ENCODE results near the gene SCAMP1.

The SCAMP1 gene

DNA sequence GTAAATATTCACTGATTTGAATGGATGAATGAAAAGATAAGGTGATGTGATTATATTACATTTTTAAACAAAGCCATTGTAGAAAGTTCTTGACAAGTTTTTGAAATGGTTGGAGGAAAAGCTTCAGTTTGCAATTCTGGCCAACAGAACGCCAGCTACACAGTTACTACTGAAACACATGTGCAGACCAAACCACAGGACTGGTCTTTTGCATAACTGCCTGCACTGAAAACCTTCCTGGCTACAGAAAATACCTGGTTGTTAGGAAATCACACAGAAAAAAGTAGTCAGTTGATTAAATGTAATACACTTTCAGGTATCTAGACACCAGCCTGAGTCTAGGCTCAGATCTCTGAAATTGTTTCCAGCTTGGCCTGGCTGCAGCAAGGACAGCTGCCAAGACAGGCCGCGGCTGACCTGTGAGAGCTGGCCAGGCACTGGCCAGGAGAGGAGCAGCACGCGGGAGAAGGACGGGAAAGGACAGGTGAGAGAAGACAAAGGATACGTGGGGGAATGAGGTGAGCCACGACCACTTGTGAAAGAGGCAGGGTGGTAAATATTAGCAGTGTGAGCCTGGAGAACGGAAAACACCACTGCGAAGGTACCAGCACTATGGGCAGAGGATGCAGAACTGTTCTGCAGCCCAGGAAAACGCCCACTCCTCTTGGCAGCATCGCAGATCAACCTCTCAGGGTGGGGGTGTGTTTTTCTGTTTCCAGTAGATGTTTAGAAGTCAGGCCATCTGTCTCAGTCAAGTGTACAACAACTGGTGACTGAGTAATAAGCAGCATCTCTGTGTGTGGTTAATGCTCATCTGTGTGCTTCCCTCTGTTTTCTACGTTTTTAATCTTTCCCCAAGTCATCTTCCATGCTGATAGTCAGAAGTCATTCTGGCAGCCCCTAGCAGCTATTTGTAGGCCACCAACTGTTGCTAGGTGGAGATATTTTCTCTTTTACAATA, 137.4 kb downstream of the SCAMP1 start:
- no peak for DNase-seq

DNA sequence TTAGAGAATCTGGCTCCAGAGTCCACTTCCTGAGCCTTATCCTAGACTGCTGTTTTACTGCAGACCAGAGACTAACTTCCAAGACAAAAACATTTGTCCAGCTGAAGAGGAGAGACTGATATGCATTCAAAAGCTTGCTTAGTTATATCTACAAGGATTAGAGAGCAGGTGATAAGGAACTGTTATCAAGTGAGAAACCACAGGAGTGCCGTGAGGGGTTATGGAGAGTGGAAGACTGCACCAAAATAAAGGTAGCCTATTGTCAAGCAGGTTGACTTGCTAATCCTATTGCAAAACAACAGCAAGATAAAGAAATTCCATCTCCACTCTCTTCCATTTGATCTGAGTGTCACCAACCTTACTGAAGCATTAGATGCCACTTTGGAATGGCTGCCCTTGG, 139.1 kb downstream of the SCAMP1 start:
- no peak for DNase-seq

DNA sequence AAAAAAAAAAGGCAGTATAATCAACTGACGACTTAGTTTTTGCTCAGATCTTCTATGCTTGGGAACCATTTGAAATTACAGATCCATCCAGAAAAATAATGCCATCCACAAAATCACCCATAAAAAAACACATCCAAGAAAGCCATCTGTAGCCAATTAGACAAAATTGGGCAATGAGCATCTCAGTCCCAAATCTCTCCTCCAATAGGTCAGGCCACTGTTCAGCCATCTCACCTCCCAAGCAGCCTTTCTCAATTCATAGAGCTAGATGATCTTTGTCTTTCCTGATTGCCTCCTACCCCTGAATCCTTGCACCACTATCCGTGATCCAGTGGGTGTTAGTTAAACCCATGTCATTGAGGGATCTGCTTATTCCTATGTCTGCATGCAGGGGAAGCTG, 139.6 kb downstream of the SCAMP1 start:
- DNase-seq, result no peak

DNA sequence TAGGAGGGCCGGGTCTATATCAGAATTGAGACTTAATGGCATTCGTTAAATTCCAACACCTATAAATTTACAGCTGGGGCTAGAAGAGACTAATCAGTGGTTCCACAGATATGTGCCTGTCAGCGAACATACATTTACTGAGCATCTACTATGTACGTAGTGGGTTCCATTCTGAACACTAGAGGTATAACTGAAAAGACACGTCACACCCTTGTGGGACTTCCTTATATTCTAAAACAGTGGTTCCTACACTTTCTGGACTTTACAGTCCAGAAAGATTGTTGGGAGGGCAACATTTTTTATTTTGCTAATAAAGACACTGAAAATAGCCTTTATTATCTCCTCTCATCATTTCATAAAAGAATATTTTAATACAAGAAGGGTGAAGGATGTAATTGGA, 140.5 kb downstream of the SCAMP1 start:
- DNase-seq, result no peak

GRCh38 chr5:78501411-78502352, 141.3 kb downstream of the SCAMP1 start:
- DNase-seq, result peak; percentile 4

DNA sequence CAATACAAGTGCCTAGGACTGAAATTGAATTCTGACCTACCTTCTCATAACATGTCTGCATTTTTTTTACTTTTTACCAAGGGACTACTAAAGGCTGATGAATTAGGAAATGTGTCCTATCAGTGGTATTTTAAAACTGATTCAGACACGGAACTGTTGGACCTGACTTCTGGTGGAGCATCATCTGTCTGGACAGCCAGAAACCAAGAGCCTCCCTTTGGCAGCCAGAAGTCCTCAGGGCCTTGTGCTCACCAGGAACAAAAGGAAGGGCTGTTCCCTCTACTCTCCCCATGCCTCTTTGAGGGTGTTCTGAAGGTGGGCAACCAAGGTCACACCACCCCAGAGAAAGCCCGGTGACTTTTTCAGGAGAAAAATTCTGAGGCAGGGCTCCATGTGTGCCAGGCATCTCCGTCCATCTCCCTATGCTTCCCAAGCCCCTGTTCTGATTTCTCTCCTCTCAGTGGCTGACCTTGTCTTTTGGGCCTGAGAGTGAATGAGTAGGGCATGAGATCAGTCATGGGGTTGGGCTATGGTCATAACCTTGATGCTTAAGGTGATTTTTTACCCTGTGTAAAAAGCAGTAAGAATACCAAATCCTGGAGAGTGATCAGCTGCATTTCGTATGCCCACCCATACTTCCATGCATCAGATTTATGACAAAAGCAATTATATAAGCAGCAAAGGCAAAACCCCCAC, 143.7 kb downstream of the SCAMP1 start:
- no peak for DNase-seq

DNA sequence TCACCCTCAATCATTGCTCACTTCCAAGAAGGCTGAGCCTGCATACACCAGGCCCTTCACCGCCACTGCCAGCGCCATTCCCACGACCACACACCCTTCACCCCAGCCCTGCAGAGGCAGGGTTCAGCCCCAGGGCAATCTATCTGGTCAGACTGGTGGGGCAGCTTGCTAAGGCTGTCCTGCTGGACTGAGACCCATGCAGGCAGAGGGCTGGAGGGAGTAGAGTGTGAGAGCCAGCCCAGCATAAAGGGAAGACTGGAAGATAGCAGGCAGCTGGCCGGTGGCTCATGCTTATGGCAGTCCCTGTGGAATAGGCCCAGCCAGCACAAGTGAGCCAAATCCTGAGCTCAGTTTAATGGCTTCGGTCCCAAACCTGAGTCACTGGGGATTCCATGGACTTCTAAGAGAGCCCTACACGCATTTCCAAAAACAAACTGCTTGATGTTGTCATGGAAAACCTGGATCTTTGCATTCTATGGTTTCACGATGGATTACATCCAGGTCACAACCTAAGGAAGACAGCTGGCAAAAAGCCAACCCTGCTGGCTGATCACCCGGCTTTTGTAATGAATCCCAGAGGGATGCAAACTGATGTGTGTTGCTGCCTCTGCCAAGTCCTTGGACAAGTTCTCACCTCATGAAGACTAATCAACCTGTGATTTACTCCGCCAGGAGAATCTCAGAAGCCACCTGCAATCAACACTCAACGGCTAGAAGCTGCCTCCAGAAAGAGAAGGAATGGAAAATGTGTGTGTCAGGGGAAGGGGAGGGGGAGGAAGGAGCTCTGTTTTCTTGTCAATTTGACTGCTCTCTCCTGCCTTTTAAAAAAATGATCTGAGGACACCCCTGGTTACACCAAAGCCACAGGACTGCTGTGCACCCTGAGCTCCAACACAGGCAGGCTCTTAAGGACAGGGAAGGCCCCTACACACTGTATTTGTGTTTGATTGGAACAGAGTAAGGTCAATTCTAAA, 144.6 kb downstream of the SCAMP1 start:
- peak; percentile 11 for DNase-seq

DNA sequence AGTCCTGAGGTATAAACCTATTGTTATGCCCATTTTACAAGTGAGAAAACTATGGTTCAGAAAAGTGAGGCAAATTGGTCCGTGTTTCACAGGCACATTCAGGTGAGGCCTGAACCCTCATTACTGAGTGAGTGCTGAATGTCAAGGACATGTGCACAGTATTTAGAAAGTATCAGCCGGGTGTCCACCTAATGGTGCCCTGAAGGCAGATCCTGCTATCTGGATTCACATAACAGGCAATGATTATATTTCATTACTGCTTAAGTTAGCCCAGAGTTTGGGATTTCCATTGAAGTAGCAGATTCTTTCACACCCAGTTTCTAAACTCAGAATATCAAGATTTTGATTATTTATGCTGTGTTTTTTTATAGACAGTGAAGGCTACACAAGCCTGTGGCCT, 145.4 kb downstream of the SCAMP1 start:
- no peak for DNase-seq

- no peak for DNase-seq
These were observed 146.0 kb downstream of the SCAMP1 start for GRCh38 chr5:78506261-78507024.

DNA sequence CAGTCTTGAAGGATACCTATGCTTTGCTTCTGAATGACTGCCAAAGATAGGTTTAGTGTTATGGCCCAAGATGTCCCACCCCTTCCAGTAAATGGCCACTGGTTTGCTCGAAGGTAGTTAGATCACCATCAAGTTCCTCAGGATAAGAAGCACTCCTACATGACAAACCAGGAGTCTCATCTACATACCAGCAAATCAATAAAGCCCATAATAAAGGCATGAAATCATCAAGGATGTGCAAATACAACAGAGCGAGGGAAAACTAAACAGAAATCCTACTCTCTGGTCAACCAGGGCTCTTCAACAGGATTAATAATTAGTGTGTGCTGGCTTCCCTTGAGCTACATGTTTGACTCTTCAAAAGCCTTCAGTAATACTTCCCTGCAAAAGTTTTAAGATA, 147.1 kb downstream of the SCAMP1 start:
- no peak for DNase-seq

- DNase-seq, result no peak
These were observed 147.9 kb downstream of the SCAMP1 start for GRCh38 chr5:78508186-78508765.

DNA sequence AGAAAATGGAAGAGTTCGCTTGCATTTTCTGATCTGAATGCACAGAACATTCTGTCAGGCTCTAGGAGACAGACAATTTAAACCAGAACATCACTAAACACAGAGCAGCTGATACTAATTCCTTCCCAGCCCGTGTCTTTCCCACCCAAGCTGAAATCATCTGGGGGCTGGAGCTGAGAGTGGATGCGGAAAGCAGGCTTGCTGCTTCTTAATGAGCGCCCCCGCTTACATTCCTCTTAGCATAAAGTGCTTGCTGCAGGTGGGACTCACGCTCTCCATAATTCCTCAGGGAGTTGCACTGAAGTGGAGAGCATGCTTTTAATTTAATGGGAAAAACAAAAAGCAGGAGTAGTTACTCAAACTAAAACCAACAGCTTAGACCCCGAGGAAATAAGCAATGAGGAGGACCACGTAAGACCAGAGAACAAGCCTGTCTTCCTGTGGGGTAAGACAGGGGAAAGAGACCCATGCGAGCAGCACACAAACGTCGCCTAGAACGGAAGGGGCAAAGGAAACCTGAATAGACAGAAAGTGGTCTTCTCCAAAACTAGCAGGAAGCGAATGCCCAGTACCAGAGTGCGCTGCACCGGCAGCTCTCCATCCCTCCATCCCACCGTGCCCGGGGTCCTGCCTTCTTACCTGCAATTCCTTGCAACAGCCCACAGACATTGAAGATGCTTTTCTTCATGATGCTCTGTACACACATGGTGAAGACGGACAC, 148.9 kb downstream of the SCAMP1 start:
- DNase-seq, result no peak

- peak; percentile 17 for DNase-seq
These were observed 149.7 kb downstream of the SCAMP1 start for GRCh38 chr5:78509884-78510769.

DNA sequence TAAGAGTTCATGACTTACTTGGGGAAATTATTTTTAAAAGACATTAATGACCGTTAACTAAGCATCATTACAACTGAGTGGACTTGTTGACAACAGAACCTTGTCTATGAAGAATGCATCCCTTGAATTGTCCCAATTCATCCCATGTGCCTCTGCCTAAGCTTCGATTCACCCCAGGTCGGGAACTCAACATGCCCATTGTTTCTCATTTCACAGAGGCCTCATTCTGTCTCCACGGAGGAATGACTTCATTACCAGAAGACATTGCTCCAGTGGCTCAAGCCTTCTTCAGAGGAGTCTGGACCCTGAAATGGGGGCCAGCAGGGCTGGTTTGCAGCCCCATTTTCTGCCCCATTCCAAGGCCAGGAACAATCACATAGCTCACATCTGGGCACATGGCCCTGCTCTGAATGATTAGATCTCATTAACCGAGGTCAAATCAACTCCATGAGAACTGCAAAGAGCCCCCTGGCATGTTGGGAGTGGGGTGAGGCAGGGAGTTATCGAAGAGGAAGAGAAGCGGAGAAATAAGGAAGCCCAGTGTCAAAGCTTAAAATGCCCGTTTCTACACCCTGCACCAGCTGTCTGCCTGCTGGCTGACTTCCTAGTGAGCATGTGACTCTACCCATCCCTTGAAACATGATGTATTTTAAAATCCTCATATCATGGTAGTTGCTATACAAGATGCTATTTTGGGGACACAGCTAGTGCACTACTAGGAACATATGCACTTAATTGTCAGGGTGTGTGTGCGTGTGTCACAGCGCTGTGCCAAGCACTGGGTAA, 150.9 kb downstream of the SCAMP1 start:
- DNase-seq, result peak; percentile 73

- no peak for DNase-seq
These were observed 152.0 kb downstream of the SCAMP1 start for GRCh38 chr5:78512435-78512834.

DNA sequence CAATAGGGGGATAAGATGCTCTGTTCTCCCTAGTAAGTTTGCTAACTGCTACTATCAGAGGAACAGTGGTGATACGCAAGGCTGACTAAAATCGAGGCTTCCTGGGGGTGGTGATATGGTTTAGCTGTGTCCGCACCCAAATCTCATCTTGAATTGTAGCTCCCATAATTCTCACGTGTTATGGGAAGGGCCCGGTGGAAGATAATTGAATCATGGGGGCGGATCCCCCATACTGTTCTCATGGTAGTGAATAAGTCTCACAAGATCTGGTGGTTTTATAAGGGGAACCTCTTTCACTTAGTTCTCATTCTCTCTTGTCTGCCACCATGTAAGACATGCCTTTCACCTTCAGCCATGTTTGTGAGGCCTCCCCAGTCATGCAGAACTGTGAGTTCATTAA, 153.0 kb downstream of the SCAMP1 start:
- no peak for DNase-seq

DNA sequence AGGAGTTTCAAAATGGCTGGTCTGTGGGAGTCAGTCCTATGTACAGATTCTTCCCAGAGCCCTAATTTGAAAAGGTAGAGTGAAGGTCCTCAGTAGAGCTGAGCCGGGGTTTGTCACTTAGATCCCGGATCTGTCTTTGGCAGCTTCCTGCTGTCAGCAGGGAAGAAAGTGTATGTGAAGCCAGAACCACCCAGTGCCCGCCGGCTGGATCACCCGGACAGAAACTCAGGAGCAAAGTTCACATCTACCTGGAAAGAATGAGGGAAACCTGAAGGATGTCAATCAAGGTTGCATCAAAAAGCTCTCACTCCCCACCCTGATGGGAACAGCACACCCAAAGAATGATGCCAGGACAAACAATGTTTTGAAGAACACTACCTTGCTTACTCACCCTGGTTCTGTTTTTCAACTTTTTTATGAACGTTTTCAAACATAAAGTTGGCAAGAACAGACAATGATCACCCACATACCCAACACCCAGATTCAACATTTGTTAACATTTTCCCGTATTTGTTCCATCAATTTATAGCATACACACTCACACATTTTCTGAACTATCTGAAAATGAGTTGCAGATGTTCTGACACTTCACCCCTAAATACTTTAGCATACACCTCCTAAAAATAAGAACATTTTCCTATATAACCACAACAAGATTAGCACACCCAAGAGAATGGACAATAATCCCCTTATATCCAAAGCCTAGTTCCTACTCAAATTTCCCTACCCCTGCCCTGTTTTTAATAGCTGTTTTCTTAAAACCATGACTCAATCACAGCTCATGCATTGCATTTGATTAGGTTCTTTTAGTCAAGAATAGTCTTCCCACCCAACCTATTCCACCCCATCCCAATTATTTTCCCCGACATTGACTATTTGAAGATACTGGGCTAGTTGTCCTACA, 154.3 kb downstream of the SCAMP1 start:
- no peak for DNase-seq

Data from MV-4-11 (cell line).